Tibial nerve (tissue), 4 donors: ENCODE results near the gene RGS9.

Experiments
- EP300 ChIP-seq, 2 donors: sonication (generic); formaldehyde crosslinking; IDR thresholded peaks; one replicate each; pipeline ENCODE4 v1.6.1; 2017; ENCODE audit warnings: antibody characterized with exemption in 2 of 2, mild to moderate bottlenecking in 1 of 2
- TF ChIP-seq, protein P1 (sequence below), 5 experiments: fragments of 200-600 bp in 3 of 5; fragments of 450-650 bp in 2 of 5; sonication (generic) in 3 of 5; IDR thresholded peaks; one replicate each; pipeline ENCODE4 v1.5.1; 2016 to 2019; ENCODE audit warnings: antibody characterized with exemption in 5 of 5, mild to moderate bottlenecking in 3 of 5, moderate library complexity in 2 of 5

DNA sequence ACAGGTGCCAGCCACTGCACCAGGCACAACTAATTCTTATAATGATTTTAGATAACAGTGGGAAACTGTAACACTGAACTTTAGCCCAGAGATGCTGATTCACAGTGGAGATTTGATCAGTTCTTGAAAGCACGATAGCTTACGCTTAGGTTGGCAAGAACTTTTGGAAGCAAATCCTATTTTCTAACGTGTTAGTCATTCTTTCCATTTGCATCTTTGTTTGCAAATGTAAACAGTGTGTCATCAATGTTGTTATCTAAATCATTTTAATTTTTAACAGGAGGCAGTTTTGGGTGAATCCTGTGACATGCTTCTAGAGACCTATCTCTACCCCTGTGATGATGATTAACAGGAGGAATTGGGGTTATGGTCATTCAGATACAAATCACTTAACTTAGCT lies 44.9 kb upstream of the RGS9 start:
- no peak for TF ChIP-seq EP300 (IDR thresholded peaks at IDR 0.05)
- TF ChIP-seq, protein P1, sequence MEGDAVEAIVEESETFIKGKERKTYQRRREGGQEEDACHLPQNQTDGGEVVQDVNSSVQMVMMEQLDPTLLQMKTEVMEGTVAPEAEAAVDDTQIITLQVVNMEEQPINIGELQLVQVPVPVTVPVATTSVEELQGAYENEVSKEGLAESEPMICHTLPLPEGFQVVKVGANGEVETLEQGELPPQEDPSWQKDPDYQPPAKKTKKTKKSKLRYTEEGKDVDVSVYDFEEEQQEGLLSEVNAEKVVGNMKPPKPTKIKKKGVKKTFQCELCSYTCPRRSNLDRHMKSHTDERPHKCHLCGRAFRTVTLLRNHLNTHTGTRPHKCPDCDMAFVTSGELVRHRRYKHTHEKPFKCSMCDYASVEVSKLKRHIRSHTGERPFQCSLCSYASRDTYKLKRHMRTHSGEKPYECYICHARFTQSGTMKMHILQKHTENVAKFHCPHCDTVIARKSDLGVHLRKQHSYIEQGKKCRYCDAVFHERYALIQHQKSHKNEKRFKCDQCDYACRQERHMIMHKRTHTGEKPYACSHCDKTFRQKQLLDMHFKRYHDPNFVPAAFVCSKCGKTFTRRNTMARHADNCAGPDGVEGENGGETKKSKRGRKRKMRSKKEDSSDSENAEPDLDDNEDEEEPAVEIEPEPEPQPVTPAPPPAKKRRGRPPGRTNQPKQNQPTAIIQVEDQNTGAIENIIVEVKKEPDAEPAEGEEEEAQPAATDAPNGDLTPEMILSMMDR (IDR thresholded peaks at IDR 0.05) = no peak
